T-helper 1 cell treated with Interleukin-12 subunit alpha and Interleukin-12 subunit beta and Interleukin-4 antibody, amounts not matched to agents 30 ng/mL and 1 ng/mL, for 36 hours (primary cell): ENCODE data around the gene FA2H. TPM values are rescaled to one million over a fixed set of nuclear protein-coding genes. Genes with fewer than 3 reads are reported as not detected.
"Not testable (repeated sequence)": the region's sequence is repeated elsewhere in the genome, so short reads cannot be mapped to it uniquely, and the experiment has no call there.

Source experiments
- intact Hi-C: fragments of 100-400 bp; cut with micrococcal nuclease; formaldehyde crosslinking; loops from one replicate; pipeline ENCODE4 v1.15.1; 2024
- total RNA-seq: library from RNA; stranded (reverse); gene quantifications from 2 replicates; pipeline ENCODE4 v1.2.3, GENCODE V29; 2022

FA2H gene
- total RNA-seq, 1 donor from 2014 or later: 0.15 TPM

DNA sequence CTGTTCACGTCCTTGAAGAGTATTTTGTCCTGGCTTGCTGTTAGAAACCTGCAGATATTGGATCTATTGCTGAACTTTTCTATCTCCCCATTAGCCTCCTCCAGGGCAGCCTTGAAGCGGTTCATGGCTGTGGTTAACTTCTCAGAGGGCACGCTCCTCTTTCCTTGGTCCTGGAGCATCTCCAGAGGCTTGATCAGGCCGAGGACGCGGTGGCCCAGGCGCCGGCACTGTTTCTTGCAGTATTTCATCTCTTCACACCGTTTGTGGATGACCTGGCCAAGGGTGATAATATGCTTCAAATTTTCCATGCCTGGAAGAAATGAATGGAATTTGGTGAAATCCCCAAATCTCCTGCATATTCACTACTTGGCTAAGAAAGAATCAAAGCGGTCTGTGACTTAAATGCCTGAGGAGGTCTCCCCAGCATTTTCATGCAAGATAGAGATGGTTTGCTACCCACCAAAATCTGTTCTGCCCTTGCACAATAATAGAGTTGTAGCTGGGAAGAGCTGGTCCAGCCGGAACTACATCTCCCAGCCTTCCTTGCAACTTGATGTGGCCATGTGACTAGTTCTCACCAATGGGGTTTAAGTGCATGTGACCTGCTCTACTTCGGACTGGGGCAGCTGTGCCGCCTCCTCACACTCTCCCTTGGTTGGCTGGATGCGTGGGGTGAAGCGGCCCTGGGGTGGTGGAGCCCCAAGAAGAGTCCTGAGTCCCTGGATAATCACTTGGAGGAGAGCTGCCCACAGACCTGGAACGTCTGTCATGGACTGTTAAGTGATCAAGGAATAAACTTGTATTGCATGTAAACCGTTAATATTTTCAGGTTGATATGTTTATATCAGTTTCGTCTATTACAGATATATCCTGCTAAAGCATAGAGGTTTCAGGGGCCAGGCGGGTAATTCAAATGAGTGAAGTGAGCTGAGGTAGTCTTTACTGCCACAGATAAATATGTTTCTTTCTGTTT, 78.9 kb downstream of the FA2H start:
- intact Hi-C loops: loop anchor here (1.0 to 10.0 kb wide), 4 partner anchors 28 to 949 kb away; partner anchors contain the start of genes GABARAPL2, KARS1, TERF2IP and ZFP1

DNA sequence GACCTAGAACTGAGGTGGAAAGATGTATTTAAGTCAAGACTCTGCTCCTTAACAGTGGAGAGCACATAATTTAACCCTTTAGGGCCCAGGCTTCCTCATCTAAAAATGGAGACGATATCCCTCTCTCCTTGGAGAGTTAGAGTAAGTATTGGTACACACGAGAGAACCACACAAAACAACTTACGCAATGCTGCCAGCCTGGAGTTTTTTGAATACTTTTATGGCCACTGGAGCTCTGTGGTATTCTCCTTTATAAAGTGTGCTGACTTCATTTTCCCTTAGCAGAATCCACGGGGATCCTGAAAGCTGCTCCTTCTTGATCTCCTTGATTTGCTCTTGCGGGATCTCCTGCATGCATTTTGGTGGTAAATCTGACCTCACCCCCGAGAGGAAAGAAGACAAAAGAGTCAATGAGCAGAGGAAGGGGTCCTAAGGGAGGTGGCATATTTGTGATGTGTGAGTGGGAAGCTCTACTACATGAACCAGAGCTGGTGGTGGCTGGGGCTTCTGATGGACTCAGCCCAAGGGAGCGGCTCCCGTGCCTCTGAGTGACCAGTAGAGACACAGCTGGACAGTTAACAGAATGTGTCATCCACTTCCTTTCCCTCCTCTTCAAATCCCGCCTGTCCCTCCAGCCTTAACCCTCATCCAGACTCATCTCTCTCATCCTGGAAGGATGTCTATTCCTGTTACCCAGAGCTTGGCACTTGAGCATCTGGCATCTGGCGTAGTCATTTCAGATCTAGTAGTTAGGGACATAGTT, 83.3 kb downstream of the FA2H start:
- intact Hi-C loops: loop anchor here (10.0 kb wide), 1 partner anchor 954 kb away; the partner anchor contains the start of genes KARS1 and TERF2IP

DNA sequence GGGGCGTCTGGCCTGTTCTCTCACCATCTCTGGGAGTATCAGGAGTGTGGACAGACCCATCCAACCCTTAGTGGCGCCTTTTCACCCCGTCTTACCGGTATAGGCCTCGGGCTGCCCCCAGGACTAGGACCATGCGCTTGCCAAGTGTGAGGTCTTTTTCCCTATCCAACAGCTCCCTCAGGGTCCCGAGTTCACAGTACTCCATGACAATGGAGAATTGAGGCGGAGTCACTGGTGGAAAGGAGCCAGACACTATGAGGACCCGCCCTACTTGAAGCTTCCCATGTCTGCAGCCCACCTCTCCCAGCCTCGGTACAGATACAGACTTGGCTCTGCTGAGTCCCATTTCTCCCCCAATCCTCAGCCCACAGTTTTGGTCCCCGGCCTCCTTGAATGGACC, 92.1 kb downstream of the FA2H start:
- intact Hi-C loops: no loop called here

DNA sequence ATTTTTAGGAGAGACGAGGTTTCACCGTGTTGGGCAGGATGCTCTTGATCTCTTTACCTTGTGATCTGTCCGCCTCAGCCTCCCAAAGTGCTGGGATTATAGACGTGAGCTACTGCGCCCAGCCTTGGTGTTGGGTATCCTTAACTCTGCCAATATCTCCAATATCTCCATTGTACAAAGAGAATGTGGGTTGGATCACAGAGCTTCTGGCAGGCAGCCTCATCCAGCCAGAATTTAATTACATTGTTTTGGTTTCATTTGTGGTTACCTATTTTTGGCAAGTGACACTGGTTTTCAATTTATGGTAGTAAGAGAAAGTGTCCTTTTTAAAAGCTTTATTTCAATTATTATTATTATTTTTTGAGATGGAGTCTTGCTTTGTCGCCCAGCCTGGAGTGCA, 93.9 kb downstream of the FA2H start:
- intact Hi-C loops: no loop called here

DNA sequence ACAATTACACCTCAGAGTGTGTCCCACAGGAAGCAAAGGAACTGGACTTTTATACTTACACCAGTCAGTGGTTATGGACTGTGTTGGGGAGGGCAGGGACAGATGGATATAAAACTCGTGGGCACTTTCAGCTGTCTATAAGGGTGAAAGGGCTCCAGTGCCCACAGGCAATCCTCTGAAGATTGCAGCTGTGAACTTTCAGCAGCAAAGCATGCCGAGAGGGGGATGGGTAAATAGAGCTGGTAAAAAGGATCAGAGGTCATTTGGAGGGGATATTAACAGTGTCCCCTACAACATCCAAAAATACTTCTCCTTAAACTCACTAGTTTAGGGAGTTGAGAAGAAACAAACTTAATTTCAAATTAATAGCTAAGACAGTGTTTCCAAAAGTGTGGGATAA, 94.6 kb downstream of the FA2H start:
- intact Hi-C loops: no loop called here

DNA sequence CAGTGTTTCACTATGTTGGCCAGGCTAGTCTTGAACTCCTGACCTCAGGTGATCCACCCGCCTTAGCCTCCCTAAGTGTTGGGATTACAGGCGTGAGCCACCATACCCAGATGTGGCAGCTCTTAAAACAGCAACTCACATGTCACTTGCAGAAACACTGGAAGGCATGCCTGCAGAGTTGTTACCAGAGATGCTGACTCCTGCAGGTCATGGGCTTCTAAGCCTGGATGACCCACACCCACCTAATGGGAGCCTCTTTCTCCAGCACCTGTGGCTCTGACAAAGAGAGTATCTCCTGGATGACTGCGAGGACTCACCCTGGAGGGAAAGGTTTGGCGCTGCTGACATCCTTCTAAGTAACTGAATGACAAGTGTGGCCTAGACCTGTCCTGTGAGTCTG, 96.8 kb downstream of the FA2H start:
- intact Hi-C loops: no loop called here

DNA sequence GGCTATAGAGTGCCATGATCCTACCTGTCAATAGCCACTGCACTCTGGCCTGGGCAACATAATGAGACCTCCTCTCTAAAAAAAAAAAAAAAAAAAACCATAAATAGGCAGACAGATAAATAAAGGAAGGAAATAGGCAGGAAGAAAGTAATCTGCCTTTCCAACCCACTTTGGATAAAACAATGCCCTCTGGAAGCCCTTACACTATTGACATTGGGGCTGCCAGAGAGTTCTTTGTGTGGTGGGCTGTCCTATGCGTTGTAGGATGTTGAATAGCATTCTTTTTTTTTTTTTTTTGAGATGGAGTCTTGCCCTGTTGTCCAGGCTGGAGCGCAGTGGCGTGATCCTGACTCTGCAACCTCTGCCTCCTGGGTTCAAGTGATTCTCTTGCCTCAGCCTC, 100.7 kb downstream of the FA2H start:
- intact Hi-C loops: no loop called here

DNA sequence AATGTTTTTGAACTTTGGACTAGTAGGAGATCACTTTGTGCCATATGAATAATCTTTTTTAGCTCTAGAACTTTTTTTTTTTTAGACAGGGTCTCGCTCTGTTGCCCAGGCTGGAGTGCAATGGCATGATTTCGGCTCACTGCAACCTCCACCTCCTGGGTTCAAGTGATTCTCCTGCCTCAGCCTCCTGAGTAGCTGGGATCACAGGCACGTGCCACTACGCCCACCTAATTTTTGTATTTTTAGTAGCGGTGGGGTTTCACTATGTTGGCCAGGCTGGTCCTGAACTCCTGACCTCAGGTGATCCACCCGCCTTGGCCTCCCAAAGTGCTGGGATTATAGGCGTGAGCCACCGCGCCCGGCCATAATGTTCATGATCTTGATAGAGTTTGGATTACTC, 105.7 kb downstream of the FA2H start:
- intact Hi-C loops: not testable (repeated sequence)

DNA sequence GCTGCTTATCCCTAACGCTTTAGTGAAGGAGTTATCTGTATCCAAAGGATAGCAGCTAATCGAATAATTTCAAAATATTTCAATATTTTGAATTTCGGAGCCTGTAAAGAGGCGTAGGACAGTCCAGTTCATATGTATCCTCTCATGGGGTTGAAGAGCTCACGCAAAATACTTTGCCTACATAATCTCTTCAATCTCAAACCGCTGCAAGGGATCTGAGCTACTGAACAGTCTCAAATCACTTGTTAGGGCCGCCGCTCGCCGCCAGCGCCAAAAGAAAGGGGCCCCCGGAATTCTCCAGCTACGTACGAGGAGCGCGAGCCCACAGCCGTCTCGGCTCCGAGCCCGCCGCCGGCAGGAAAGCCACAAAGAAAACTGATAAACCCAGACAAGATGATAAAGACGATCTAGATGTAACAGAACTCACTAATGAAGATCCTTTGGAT, 107.3 kb downstream of the FA2H start:
- intact Hi-C loops: loop anchor here (1.0 to 2.0 kb wide), 10 partner anchors 29 to 981 kb away; partner anchors contain the start of genes ADAT1, CFDP1, GABARAPL2 and MLKL

DNA sequence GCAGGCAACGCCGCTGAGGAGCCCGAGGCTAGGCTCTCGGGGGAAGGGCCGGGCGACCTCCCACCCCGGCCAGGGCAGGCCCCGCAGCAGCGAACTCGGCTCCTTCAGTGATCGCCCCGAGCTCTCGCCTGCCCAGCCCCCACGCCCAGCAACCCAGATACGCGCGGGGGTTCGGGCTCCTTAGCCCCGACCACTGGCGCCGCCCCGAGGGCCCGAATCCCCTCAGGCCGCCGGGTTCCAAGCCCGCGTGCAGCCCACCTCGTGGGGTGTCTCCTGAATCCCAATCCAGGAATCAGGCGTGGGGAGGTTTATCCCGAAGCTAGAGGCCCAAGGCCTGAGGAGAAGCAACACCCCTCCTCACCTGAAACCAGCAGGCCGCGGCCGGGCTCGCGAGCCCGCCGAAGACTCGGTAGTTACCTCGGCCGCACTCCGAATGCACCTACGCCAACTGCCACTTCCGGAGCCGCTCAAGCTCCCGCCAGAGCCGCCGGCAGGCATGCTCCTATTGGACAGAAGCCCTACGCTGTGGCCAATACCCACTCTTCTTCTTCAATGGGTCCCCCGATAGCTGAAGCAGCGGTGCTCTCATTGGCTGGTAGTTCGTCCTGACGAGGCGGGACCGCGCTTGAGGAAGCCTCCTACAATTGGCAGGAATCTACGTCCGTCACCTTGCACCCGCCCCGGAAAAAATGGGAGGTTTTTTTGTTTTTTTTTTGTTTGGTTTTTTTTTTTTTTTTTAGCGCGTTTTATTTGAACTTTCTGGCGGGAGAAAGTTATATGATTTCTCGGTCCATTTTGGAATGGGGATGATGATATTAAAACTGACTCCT, 108.0 kb downstream of the FA2H start, which contains the start of gene RFWD3:
TSS of gene RFWD3 (minus strand) at position 453 of the 830 bp plus-strand sequence. CDS start 5,428 bp downstream, outside the sequence.
- intact Hi-C loops: loop anchor here (1.0 to 2.0 kb wide), 12 partner anchors 30 to 982 kb away; partner anchors contain the start of genes ADAT1, CFDP1, GABARAPL2 and GLG1

DNA sequence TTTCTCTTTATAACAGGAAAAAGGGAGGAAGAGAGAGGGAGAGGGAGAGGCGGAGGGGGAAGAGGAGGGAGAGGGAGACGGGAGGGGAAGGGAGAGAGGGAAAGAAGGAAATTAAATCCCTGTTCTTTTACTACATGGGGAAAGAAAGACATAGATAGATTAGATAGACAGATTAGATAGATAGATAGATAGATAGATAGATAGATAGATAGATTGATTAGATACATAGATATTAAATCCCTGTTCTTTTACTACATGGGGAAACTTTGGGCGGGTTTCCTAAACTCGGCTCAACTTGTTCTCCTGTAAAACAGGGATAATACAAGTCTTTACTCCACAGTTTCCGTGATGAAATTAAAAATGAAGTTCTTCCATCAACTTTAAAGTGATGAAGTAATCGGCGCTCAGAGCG, 108.6 kb downstream of the FA2H start:
- intact Hi-C loops: loop anchor here (1.0 to 2.0 kb wide), 6 partner anchors 35 to 957 kb away; partner anchors contain the start of genes ADAT1, GLG1, MLKL and TMEM231

Other genes with a start within 250 kb of the FA2H start
- gene GLG1, start 167.7 kb downstream of the FA2H start, total RNA-seq: 116 and 124 TPM in 2 replicates
- gene RFWD3, start 107.9 kb downstream of the FA2H start, total RNA-seq: 84.8 and 86.3 TPM in 2 replicates
- gene MLKL, start 74.0 kb downstream of the FA2H start, total RNA-seq: 34.0 and 34.9 TPM in 2 replicates
- 86.1 and 87.0 TPM in 2 replicates for gene WDR59, start 210.3 kb upstream of the FA2H start, total RNA-seq
- gene ZNRF1, start 224.2 kb upstream of the FA2H start, total RNA-seq: 48.0 and 49.0 TPM in 2 replicates